ENCODE results near the gene MUC20.

DNA sequence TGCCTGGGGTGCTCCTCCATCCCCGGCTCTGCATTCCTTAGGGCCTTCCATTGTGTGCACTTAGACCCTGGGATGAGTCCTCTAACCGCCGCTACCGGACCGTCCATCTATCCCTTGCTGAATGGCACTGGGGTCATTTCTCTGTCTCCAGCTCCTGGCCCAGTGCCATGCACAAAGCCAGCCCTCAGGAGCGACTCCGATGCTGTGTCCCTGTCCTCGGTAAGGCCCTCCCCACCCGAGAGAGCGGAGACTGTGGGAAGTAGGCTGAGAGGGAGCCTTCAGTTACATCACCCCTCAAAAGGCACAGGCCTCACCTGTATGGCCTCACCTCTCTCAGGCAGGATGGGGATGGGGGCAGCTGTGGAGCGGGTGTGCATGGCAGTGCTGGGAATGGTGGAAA lies 57.2 kb downstream of the MUC20 start:
- no peak for TF ChIP-seq YY1 (IDR thresholded peaks at IDR 0.05; ENCODE audit: insufficient read depth, insufficient read length)
- TF ChIP-seq SUZ12 (IDR thresholded peaks at IDR 0.05; ENCODE audit: extremely low read depth, insufficient read depth, insufficient read length) = no peak
- no peak for TF ChIP-seq ZNF274 (IDR thresholded peaks at IDR 0.05; ENCODE audit: low read depth, low read length)

Data from NT2/D1 (cell line).